Measurements from ENCODE around the gene ANGPT4.

The ANGPT4 gene

GRCh38 chr20:916125-916799 lies at the start of gene ANGPT4:
ANGPT4 (minus strand) TSS chr20:916334; CDS start chr20:916214, 120 bp downstream.
- intact Hi-C loops (cut with DNase I), result no loop called here
- DNase-seq, result no peak

DNA sequence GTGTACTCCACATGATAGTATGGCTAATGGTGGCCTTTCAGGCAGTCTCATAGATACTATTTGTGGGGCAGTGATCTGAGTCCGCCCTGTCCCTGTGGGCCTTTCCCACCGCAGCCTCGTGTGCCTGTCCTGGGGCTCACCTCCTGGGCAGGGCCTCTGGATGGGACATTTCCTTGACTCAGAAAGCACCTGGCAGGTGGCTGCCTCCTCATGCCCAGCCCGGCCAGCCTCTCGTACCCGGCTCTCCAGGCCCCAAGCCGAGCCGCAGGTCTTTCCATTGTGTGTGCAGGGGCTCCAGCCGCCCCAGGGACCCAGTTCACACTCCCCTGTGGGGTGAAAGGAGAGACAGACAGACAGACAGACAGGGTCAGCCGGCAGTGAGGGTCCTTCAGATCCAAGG lies 47.7 kb upstream of the ANGPT4 start:
- intact Hi-C loops (cut with DNase I), result no loop called here
- peak in 1 of 10 donors; percentile 62 for DNase-seq

DNA sequence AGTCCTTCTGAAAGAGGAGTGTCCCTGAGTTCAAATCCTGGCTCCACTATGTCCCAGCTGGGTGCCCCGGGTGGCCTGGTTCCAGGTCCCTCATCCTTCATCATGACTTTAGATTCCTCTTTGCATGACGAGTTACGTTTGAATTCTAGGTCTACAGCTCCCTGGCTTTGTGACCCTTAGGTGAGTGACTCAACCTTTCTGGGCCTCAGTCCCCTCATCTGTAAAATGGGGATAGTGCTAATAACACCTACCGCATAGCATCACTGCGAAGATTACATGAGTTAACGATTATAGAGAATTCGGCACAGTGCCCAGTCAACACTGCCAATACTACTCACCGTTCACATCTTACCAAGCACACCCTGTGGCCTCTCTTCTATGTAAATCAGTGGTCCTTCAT lies 46.5 kb upstream of the ANGPT4 start:
- no peak for DNase-seq
- intact Hi-C loops (cut with DNase I), result no loop called here

- intact Hi-C loops (cut with DNase I), result no loop called here
- peak in 1 of 10 donors; percentile 24 for DNase-seq
Measured at GRCh38 chr20:962223-962622, 46.1 kb upstream of the ANGPT4 start.

GRCh38 chr20:961768-962167 lies 45.6 kb upstream of the ANGPT4 start:
- intact Hi-C loops (cut with DNase I), result no loop called here

GRCh38 chr20:959996-960615 lies 44.0 kb upstream of the ANGPT4 start:
- intact Hi-C loops (cut with DNase I), result no loop called here
- DNase-seq, result peak in 2 of 10 donors; percentile 37 to 47

More at GRCh38 chr20:961768-962167, 45.6 kb upstream of the ANGPT4 start:
- DNase-seq, result peak in 1 of 10 donors; percentile 3

- intact Hi-C loops (cut with DNase I), result no loop called here
- peak in 2 of 10 donors; percentile 48 to 65 for DNase-seq
Measured at GRCh38 chr20:958936-959815, 43.0 kb upstream of the ANGPT4 start.

DNA sequence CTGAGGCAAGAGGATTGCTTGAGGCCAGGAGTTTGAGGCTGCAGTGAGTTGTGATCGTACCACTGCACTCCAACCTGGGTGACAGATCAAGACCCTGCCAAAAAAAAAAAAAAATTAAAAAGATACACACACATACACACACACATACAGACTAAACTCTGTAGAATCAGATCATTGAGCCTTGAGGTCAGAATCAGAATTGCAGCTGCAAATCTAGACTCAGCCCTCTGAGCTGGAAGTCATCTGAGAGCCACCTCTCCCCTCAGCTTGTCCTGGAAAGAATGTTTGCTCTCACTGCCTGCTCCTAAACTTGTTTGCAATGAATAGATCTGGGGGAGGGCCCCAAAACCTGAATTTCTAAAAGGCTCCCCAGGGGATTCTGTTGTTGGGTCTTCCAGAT lies 41.4 kb upstream of the ANGPT4 start:
- DNase-seq, result peak in 1 of 10 donors; percentile 24

DNA sequence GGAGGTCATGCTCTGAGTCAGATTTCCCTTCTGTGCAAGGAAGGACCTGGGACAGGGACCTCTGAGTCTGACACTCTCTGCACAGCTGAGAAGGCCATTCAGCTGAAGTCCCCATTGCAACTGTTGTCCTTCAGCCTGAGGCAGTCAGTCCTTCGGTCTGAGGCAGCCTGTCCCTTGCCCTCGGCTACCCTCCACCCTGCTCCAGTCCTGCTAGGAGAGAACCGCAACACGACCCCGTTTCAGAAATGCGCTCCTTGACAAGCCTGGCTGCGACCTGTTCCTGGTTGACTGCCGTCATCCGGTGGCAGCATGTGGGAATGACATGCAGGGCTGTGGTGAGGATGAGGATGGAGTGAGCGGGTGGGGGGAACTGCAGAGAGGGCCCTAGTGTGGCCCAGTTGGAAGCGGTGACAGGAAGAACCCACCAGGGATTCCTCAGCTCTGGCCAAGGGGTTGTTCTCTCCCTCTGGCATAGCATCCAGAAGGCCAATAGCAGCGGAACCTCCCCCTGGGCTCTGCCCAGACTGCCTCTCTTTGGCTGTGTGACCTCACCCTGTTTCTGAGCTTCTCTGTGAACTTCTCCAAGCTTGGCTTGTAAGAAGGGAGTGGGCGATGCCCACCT lies 40.3 kb upstream of the ANGPT4 start:
- DNase-seq, result peak; percentile 42 to 94 (median 76)
- intact Hi-C loops (cut with DNase I), result loop anchor here (1.0 kb wide), 1 partner anchor 140 kb away; no protein-coding TSS in a partner anchor

More for the DNA sequence above, 41.4 kb upstream of the ANGPT4 start:
- intact Hi-C loops (cut with DNase I), result no loop called here

DNA sequence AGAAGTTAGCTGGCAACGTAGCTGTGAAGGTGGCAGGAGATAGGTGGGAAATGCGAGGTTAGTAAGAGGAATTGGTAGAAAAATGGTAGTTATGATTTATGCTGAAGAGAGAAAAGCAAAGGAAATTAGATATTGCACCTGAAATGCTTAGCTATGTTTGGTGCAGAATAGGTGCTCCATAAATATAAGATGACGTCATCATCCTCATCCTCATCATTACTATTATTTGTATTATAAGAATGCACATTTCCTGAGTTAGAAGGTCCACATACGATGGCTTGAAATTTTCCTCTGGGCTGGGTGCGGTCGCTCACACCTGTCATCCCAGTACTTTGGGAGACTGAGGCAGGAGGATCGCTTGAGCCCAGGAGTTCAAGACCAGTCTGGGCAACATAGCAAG lies 39.5 kb upstream of the ANGPT4 start:
- DNase-seq, result no peak
- intact Hi-C loops (cut with DNase I), result loop anchor here (1.0 kb wide), 1 partner anchor 139 kb away; no protein-coding TSS in a partner anchor

- DNase-seq, result peak in 1 of 10 donors; percentile 74
- intact Hi-C loops (cut with DNase I), result no loop called here
Measured at GRCh38 chr20:955111-955510, 39.0 kb upstream of the ANGPT4 start.

DNA sequence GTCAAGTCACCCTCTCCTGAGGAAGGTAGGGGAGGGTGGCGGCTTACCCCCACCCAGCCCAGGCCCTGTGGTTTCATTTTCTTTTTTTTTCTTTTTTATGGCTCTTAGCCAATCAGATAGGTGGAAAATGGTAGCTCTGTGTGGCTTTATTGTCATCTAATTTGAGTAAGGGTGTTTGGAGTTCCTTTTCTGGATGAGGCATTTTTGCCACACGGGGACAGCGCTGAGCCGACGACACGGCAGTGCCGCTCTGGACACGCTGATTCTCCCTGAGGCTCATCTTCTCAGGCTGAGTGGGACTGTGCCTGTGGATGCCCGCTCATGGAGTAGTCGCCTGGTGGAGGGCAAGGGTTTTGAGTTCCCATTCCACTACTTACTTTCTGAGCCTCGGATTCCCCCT lies 37.6 kb upstream of the ANGPT4 start:
- peak in 1 of 10 donors; percentile 11 for DNase-seq
- intact Hi-C loops (cut with DNase I), result no loop called here

DNA sequence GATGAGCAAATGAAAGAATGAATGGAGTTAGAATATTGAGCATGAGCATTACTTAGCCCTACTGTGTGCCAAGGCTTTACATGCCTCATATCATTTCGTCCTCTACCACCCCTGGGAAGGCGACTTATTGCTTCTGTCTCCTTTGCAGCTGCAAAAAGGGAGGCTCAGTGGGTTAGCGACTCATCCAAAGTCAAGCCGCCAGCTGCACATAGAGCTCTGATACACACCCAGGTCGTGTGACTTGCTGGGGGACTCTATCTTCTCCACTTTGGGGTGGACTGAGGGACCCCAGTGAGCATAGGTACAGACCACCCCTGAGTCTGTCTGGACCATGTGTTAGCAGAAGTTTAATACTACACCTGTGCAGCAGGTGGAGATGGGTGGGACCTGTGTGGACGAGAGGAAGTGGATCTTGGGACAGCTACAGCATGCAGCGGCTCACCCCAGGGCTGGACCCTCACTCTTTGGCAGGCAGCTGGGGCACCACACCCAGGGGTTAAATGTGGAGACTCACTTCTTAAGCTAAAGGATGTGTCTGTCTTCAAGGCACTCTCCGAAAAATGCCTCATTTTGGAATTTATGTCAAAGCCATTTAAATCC lies 36.2 kb upstream of the ANGPT4 start:
- DNase-seq, result no peak
- intact Hi-C loops (cut with DNase I), result no loop called here

DNA sequence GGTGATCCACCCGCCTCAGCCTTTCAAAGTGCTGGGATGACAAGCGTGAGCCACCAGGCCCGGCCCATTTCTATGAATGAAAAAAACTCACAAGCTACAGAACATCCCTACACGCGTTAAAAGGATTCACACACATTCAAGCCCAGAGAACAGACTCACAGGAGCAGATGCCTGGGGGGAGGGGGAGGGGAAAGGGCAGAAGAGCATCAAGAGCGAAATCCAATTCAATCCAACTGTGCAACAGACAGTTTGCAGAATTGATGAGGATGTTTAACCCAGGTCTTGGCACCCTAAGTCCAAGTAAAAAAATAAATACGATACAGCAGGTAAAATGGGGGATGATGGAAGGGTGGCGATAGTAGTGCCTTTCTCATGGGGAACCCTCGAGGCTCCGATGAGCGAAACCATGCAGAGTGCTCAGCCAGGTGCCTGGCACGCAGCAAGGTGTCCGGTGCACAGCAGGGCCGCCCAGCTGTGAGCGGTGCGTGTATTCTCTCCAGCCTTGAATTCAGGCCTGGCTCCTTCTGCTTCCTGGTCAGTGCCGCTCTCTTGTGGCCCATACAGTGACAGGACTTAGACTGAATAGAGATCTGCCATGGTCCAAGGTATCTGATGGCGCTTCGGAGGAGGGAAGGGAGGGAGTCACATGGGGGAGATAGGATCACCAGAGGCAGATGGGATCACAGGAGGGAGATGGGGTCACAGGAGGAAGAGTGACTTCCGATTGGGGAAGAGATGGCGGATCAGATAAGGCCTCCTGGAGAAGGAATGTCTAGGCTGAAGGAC lies 35.4 kb upstream of the ANGPT4 start:
- intact Hi-C loops (cut with DNase I), result no loop called here
- DNase-seq, result no peak

DNA sequence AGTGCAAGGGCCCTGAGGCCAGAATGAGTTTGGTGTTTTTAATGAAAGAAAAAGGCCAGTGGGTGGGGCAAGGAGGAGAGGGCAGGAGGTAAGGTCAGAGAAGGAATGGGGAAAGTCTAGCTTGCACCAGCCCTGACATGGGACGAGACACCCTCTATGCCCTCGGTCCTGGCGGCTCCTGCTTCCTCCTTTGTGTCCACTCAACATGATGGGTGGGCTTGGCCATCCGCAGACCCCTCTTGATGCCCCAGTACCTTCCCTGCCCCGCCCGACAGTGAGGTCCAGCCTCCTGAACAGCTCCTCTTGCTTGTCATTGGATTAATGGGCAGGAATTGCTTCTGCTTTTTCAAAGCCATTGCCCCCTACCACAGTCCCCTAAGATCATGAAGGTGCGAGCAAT lies 33.6 kb upstream of the ANGPT4 start:
- DNase-seq, result no peak
- intact Hi-C loops (cut with DNase I), result no loop called here

DNA sequence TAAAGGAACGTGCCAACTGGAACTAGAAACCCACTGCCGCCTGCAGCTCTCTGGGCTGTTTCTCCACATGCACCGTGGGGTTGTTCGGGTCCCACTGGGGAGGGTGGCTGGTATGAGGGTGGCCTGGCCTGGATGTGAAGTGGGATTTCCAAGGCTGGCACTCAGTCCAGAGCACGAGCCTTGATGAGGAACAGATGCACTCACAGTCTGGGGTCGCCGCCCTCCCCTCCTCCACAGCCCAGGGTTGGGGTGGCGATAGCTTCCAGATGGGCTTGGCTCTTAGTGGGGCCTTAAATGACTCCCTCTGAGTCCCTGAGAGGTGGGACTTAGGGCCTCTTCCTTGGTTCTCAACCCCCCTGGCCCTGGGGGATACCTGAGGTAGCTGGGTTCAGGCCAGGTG lies 30.7 kb upstream of the ANGPT4 start:
- intact Hi-C loops (cut with DNase I), result no loop called here
- DNase-seq, result no peak

- intact Hi-C loops (cut with DNase I), result no loop called here
- no peak for DNase-seq
Measured at GRCh38 chr20:945841-946240, 29.7 kb upstream of the ANGPT4 start.

GRCh38 chr20:944774-945410 lies 28.8 kb upstream of the ANGPT4 start:
- DNase-seq, result no peak
- intact Hi-C loops (cut with DNase I), result no loop called here

DNA sequence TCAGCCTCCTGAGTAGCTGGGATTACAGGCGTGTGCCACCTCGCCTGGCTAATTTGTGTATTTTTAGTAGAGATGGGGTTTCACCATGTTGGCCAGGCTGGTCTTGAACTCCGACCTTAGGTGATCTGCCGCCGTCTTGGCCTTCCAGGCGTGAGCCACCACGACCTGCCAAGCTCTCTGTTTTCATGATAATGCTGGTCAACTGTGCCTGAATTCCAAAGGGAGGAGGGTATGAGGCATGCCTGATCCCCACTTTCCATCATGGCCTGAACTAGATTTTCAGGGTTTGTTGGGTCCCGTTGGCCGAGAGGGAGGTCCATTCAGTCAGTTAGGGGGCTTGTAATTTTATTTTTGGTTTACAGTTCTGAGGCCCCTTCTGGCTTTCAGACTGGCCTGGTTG lies 28.0 kb upstream of the ANGPT4 start:
- DNase-seq, result no peak
- intact Hi-C loops (cut with DNase I), result no loop called here
